Stimulated activated naive B cell treated with anti-CD40 and anti-IgM and Interleukin-4, amounts not matched to agents 10 μg/mL and 1 μg/mL and 100 μg/mL, for 72 hours (primary cell): ENCODE measurements around the gene ZP3.
"Not testable (repeated sequence)": the region's sequence is repeated elsewhere in the genome, so short reads cannot be mapped to it uniquely, and the experiment has no call there.

ENCODE experiments used
- ATAC-seq, 2 donors: fragments of 150-1000 bp; cut with Tn5 transposase; replicated peaks; 2 replicates each; pipeline ENCODE4 v1.10.0; 2021; ENCODE audit warnings: moderate library complexity in 1 of 2
- DNase-seq: peaks from one replicate; pipeline ENCODE4 v3.0.0; 2021
- H3K27ac Mint-ChIP-seq: one replicate; pipeline ENCODE4 v1.8.0; 2022; ENCODE audit warnings: mild to moderate bottlenecking, mixed read lengths
- H3K27me3 Mint-ChIP-seq, 2 donors: one replicate each; pipeline ENCODE4 v1.8.0; 2022; ENCODE audit warnings: mixed read lengths in 2 of 2
- H3K36me3 Mint-ChIP-seq, 2 donors: one replicate each; pipeline ENCODE4 v1.8.0; 2022; ENCODE audit warnings: mixed read lengths in 2 of 2, mild to moderate bottlenecking in 1 of 2
- H3K4me1 Mint-ChIP-seq, 2 donors: one replicate each; pipeline ENCODE4 v1.8.0; 2022; ENCODE audit warnings: mixed read lengths in 2 of 2, mild to moderate bottlenecking in 1 of 2
- H3K4me3 Mint-ChIP-seq, 2 donors: one replicate each; pipeline ENCODE4 v1.8.0; 2022; ENCODE audit warnings: mild to moderate bottlenecking in 2 of 2, mixed read lengths in 2 of 2, moderate library complexity in 1 of 2
- H3K9me3 Mint-ChIP-seq, 2 donors: one replicate each; pipeline ENCODE4 v1.8.0; 2022; ENCODE audit warnings: mixed read lengths in 2 of 2, mild to moderate bottlenecking in 1 of 2

The ZP3 gene

GRCh38 chr7:76442664-76443446 lies 18.1 kb downstream of the ZP3 start:
- ATAC-seq, H3K9me3 Mint-ChIP-seq, H3K27ac Mint-ChIP-seq, DNase-seq, H3K4me1 Mint-ChIP-seq, H3K27me3 Mint-ChIP-seq, H3K4me3 Mint-ChIP-seq, H3K36me3 Mint-ChIP-seq: not testable (repeated sequence)

- not testable (repeated sequence) for DNase-seq, H3K27me3 Mint-ChIP-seq, H3K27ac Mint-ChIP-seq, H3K9me3 Mint-ChIP-seq, H3K4me3 Mint-ChIP-seq, H3K36me3 Mint-ChIP-seq, H3K4me1 Mint-ChIP-seq
- ATAC-seq: peak; percentile 66 to 69
Observed at GRCh38 chr7:76443846-76444245, 19.1 kb downstream of the ZP3 start.

GRCh38 chr7:76445577-76446008 lies 20.8 kb downstream of the ZP3 start:
- peak; percentile 26 for DNase-seq

GRCh38 chr7:76457017-76457416 lies 32.3 kb downstream of the ZP3 start:
- H3K4me3 Mint-ChIP-seq, H3K4me1 Mint-ChIP-seq, H3K36me3 Mint-ChIP-seq, DNase-seq, H3K9me3 Mint-ChIP-seq, ATAC-seq, H3K27me3 Mint-ChIP-seq, H3K27ac Mint-ChIP-seq: not testable (repeated sequence)

More at GRCh38 chr7:76445577-76446008, 20.8 kb downstream of the ZP3 start:
- Mint-ChIP-seq H3K27ac (peak overlapping the region; percentile 85), H3K4me3 (peak overlapping the region in 1 of 2 donors; percentile 36)
- H3K4me1 Mint-ChIP-seq, H3K27me3 Mint-ChIP-seq, H3K9me3 Mint-ChIP-seq, H3K36me3 Mint-ChIP-seq: not testable (repeated sequence)
- ATAC-seq: peak; percentile 91 to 94

GRCh38 chr7:76458504-76458903 lies 33.8 kb downstream of the ZP3 start:
- not testable (repeated sequence) for H3K4me3 Mint-ChIP-seq, H3K36me3 Mint-ChIP-seq, DNase-seq

GRCh38 chr7:76460767-76461166 lies 36.0 kb downstream of the ZP3 start:
- H3K27me3 Mint-ChIP-seq, H3K27ac Mint-ChIP-seq, DNase-seq, H3K9me3 Mint-ChIP-seq, H3K36me3 Mint-ChIP-seq, ATAC-seq, H3K4me3 Mint-ChIP-seq: not testable (repeated sequence)
- peaks cover 5 to 10% of the 10 kb centered on the region in 2 donors for H3K4me1 Mint-ChIP-seq

More at GRCh38 chr7:76458504-76458903, 33.8 kb downstream of the ZP3 start:
- not testable (repeated sequence) for H3K27ac Mint-ChIP-seq, H3K4me1 Mint-ChIP-seq, H3K27me3 Mint-ChIP-seq, H3K9me3 Mint-ChIP-seq, ATAC-seq

- Mint-ChIP-seq H3K27ac (peak within 1 kb of the TSS; percentile 71), H3K4me3 (peak within 1 kb of the TSS; percentile 79 to 82), H3K4me1 (peaks cover 5 to 10% of the 10 kb centered on the region in 2 donors)
- ATAC-seq: peak; percentile 97 to 98
- H3K9me3 Mint-ChIP-seq, H3K27me3 Mint-ChIP-seq, H3K36me3 Mint-ChIP-seq: not testable (repeated sequence)
- DNase-seq: peak; percentile 52
Observed at GRCh38 chr7:76461464-76462101, 36.8 kb downstream of the ZP3 start, which contains the start of gene DTX2. TSS of gene DTX2 (plus strand) at chr7:76461709. CDS start at chr7:76480510, 18,801 bp downstream.

- not testable (repeated sequence) for H3K27ac Mint-ChIP-seq
Observed at GRCh38 chr7:76462271-76462882, 37.6 kb downstream of the ZP3 start.

GRCh38 chr7:76464959-76465358 lies 40.2 kb downstream of the ZP3 start:
- not testable (repeated sequence) for H3K27ac Mint-ChIP-seq, DNase-seq, H3K9me3 Mint-ChIP-seq, H3K4me3 Mint-ChIP-seq, ATAC-seq, H3K27me3 Mint-ChIP-seq
- Mint-ChIP-seq H3K36me3 (peaks cover 3 to 11% of the 10 kb centered on the region in 2 donors), H3K4me1 (peaks cover 9 to 10% of the 10 kb centered on the region in 2 donors)

More at GRCh38 chr7:76462271-76462882, 37.6 kb downstream of the ZP3 start:
- peaks cover 5 to 10% of the 10 kb centered on the region in 2 donors for H3K4me1 Mint-ChIP-seq
- not testable (repeated sequence) for H3K9me3 Mint-ChIP-seq, H3K36me3 Mint-ChIP-seq, H3K27me3 Mint-ChIP-seq, DNase-seq, H3K4me3 Mint-ChIP-seq
- ATAC-seq: peak; percentile 40 to 48

GRCh38 chr7:76465950-76466349 lies 41.2 kb downstream of the ZP3 start:
- not testable (repeated sequence) for H3K27me3 Mint-ChIP-seq, H3K9me3 Mint-ChIP-seq, ATAC-seq, H3K4me3 Mint-ChIP-seq, DNase-seq, H3K27ac Mint-ChIP-seq
- H3K4me1 Mint-ChIP-seq: peaks cover 9 to 10% of the 10 kb centered on the region in 2 donors
- H3K36me3 Mint-ChIP-seq: peaks cover 3 to 11% of the 10 kb centered on the region in 2 donors

- Mint-ChIP-seq H3K4me1 (peaks cover 9 to 10% of the 10 kb centered on the region in 2 donors), H3K36me3 (peaks cover 5 to 13% of the 10 kb centered on the region in 2 donors)
- peak in 1 of 2 donors; percentile 36 for ATAC-seq
- not testable (repeated sequence) for H3K9me3 Mint-ChIP-seq, H3K27me3 Mint-ChIP-seq, DNase-seq, H3K4me3 Mint-ChIP-seq, H3K27ac Mint-ChIP-seq
Observed at GRCh38 chr7:76467743-76468404, 43.1 kb downstream of the ZP3 start.

GRCh38 chr7:76471556-76472221 lies 46.9 kb downstream of the ZP3 start:
- H3K27me3 Mint-ChIP-seq, DNase-seq, H3K9me3 Mint-ChIP-seq, H3K4me3 Mint-ChIP-seq, H3K27ac Mint-ChIP-seq, H3K4me1 Mint-ChIP-seq: not testable (repeated sequence)
- peaks cover 11 to 12% of the 10 kb centered on the region in 2 donors for H3K36me3 Mint-ChIP-seq
- ATAC-seq: peak; percentile 67 to 75

- DNase-seq, ATAC-seq, H3K4me1 Mint-ChIP-seq, H3K9me3 Mint-ChIP-seq, H3K27ac Mint-ChIP-seq, H3K4me3 Mint-ChIP-seq, H3K27me3 Mint-ChIP-seq: not testable (repeated sequence)
- peaks cover 7 to 11% of the 10 kb centered on the region in 2 donors for H3K36me3 Mint-ChIP-seq
Observed at GRCh38 chr7:76473097-76473496, 48.3 kb downstream of the ZP3 start.

- not testable (repeated sequence) for H3K27ac Mint-ChIP-seq, H3K4me3 Mint-ChIP-seq, H3K9me3 Mint-ChIP-seq, ATAC-seq, H3K36me3 Mint-ChIP-seq, H3K4me1 Mint-ChIP-seq, H3K27me3 Mint-ChIP-seq, DNase-seq
Observed at GRCh38 chr7:76476280-76476679, 51.5 kb downstream of the ZP3 start.
